Neural progenitor cell (in vitro differentiated cells): ENCODE measurements around the gene ATP13A4. TPM values are rescaled to one million over a fixed set of nuclear protein-coding genes. Genes with fewer than 3 reads are reported as not detected.

Source experiments
- DNase-seq: peaks from one replicate; pipeline ENCODE4 v3.0.0-alpha.2; 2016; ENCODE audit warnings: low spot score
- H2AFZ ChIP-seq: fragments of 200-600 bp; sonication (generic); replicated peaks from 2 replicates; pipeline ENCODE4 v1.6.1; 2016; ENCODE audit warnings: antibody characterized with exemption
- H3F3A ChIP-seq: fragments of 200-600 bp; sonication (generic); 2 replicates; pipeline ENCODE4 v1.6.1; 2016; ENCODE audit warnings: antibody characterized with exemption, low read depth
- H3K27ac ChIP-seq: fragments of 200-600 bp; sonication (generic); 2 replicates; pipeline ENCODE4 v1.5.1; 2016; ENCODE audit warnings: mild to moderate bottlenecking
- H3K27me3 ChIP-seq: fragments of 200-600 bp; sonication (generic); 2 replicates; pipeline ENCODE4 v1.6.1; 2016; ENCODE audit warnings: mild to moderate bottlenecking, moderate library complexity
- H3K36me3 ChIP-seq: fragments of 200-600 bp; sonication (generic); 2 replicates; pipeline ENCODE4 v1.5.1; 2016
- H3K4me1 ChIP-seq: fragments of 200-600 bp; sonication (generic); 2 replicates; pipeline ENCODE4 v1.6.1; 2016; ENCODE audit warnings: mixed run types
- H3K4me2 ChIP-seq: fragments of 200-600 bp; sonication (generic); 2 replicates; pipeline ENCODE4 v1.6.1; 2016
- H3K4me3 ChIP-seq: fragments of 200-600 bp; sonication (generic); 2 replicates; pipeline ENCODE4 v1.5.1; 2016
- H3K79me2 ChIP-seq: fragments of 200-600 bp; sonication (generic); 2 replicates; pipeline ENCODE4 v1.6.1; 2016; ENCODE audit warnings: low read depth
- H3K9ac ChIP-seq: fragments of 200-600 bp; sonication (generic); 2 replicates; pipeline ENCODE4 v1.6.1; 2016
- H3K9me3 ChIP-seq: fragments of 200-600 bp; sonication (generic); 2 replicates; pipeline ENCODE4 v1.5.1; 2016; ENCODE audit warnings: low read depth
- H4K20me1 ChIP-seq: fragments of 200-600 bp; sonication (generic); 2 replicates; pipeline ENCODE4 v1.6.1; 2016; ENCODE audit warnings: low read depth
- H3K27ac Mint-ChIP-seq: 3 replicates; pipeline ENCODE4 v1.8.0; 2021; ENCODE audit warnings: mixed read lengths
- H3K27me3 Mint-ChIP-seq: 2 replicates; pipeline ENCODE4 v1.8.0; 2022; ENCODE audit warnings: low read depth, mild to moderate bottlenecking, inconsistent platforms, moderate library complexity, mixed read lengths; ENCODE audit not compliant: insufficient read depth
- H3K36me3 Mint-ChIP-seq: 3 replicates; pipeline ENCODE4 v1.8.0; 2021; ENCODE audit warnings: mixed read lengths
- H3K4me1 Mint-ChIP-seq: 3 replicates; pipeline ENCODE4 v1.8.0; 2021; ENCODE audit warnings: mixed read lengths
- H3K4me3 Mint-ChIP-seq: 3 replicates; pipeline ENCODE4 v1.8.0; 2021; ENCODE audit warnings: mild to moderate bottlenecking, moderate library complexity, mixed read lengths
- H3K9me3 Mint-ChIP-seq: 3 replicates; pipeline ENCODE4 v1.8.0; 2020; ENCODE audit warnings: mixed read lengths
- EZH2 ChIP-seq: fragments of 200-600 bp; sonication (generic); IDR thresholded peaks from 2 replicates; pipeline ENCODE4 v1.6.1; 2017; ENCODE audit warnings: antibody characterized with exemption, mild to moderate bottlenecking, moderate library complexity
- EZH2phosphoT487 ChIP-seq: fragments of 200-600 bp; sonication (generic); IDR thresholded peaks from 2 replicates; pipeline ENCODE4 v1.6.1; 2017; ENCODE audit warnings: antibody characterized with exemption
- total RNA-seq: library from RNA; depleted of rRNA; stranded (reverse); fragments of >200 nt; gene quantifications from 2 replicates; pipeline ENCODE4 v1.2.3, GENCODE V29; 2015; ENCODE audit warnings: low replicate concordance
- TF ChIP-seq, protein P1 (sequence below): fragments of 200-600 bp; sonication (generic); IDR thresholded peaks from 2 replicates; pipeline ENCODE4 v1.5.1; 2017; ENCODE audit warnings: antibody characterized with exemption, mild to moderate bottlenecking

The ATP13A4 gene
- total RNA-seq, 1 donor from 2014 or later = 0.32 TPM

DNA sequence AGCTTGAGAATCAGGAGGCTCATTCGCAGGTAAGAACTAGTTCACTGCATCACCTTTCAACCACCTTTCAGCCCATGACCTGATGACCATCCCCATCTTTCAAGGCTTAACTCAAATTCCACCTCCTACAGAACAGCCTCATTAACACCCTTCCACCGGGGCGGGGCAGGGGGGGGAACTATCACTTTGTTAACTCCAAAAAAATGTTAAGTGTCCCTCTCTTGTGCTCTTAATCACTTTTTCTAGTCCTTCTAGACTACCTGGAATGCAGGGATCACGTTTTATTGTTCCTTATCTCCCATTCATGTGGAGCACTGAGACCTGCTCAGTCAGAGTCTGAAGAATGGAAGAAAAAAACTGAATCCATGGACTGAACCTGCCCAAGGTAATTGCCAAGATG is 51.8 kb downstream of the ATP13A4 start:
- no peak overlapping the region for H2AFZ ChIP-seq
- H3K9me3 Mint-ChIP-seq = no peaks in the 10 kb centered on the region
- no peak for DNase-seq
- no peaks in the 10 kb centered on the region for H3K36me3 ChIP-seq
- no peaks in the 10 kb centered on the region for H3K36me3 Mint-ChIP-seq
- H3K4me3 ChIP-seq = no peak overlapping the region
- TF ChIP-seq EZH2phosphoT487 = no peak
- H3K27ac Mint-ChIP-seq = no peak overlapping the region
- no peaks in the 10 kb centered on the region for H4K20me1 ChIP-seq
- no peaks in the 10 kb centered on the region for H3K27me3 ChIP-seq
- H3K4me2 ChIP-seq = no peak overlapping the region
- H3K9me3 ChIP-seq = no peaks in the 10 kb centered on the region
- no peaks in the 10 kb centered on the region for H3K79me2 ChIP-seq
- no peaks in the 10 kb centered on the region for H3K4me1 Mint-ChIP-seq
- no peak overlapping the region for H3K27ac ChIP-seq
- no peaks in the 10 kb centered on the region for H3K4me1 ChIP-seq
- no peaks in the 10 kb centered on the region for H3F3A ChIP-seq
- no peak overlapping the region for H3K4me3 Mint-ChIP-seq
- no peaks in the 10 kb centered on the region for H3K27me3 Mint-ChIP-seq
- no peak overlapping the region for H3K9ac ChIP-seq

DNA sequence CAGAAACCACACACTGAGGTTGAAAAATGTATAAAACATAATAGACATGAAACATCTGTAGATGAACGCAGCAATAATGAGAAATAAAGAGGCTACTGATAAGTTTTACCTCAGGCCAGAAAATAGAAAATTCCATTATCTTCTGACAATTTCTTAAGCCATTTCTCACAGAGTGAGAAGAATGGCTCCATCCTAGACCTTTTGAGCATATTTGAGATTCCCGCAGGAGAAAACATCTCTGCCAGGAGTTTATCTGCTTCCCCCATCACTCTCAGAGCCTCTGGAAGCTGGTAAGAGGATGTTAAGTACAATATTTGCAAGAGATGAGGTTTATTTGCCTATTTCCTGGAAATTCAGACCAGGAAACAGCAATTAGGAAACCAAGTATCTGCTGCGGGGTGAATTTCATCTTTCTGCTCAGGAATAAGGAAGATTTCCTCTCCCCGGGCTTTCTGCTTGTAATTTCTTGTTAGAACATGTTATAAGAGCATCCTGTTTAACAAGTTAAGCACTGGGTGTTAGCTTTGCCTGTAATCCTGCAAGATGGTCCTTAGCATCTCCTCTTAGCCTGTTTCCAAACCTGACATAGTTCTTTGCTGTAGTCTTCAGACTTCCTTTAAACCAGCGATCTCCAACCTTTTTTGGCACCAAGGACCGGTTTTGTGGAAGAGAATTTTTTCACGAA is 54.8 kb downstream of the ATP13A4 start:
- DNase-seq = no peak
- no peak overlapping the region for H3K27ac Mint-ChIP-seq
- Histone ChIP-seq H3K79me2 (no peaks in the 10 kb centered on the region), H3K9ac (no peak overlapping the region), H4K20me1 (no peaks in the 10 kb centered on the region), H3F3A (no peaks in the 10 kb centered on the region), H2AFZ (no peak overlapping the region), H3K27ac (no peak overlapping the region), H3K9me3 (no peaks in the 10 kb centered on the region), H3K4me3 (no peak overlapping the region), H3K4me2 (no peak overlapping the region), H3K36me3 (no peaks in the 10 kb centered on the region), H3K4me1 (no peaks in the 10 kb centered on the region), H3K27me3 (no peaks in the 10 kb centered on the region)
- TF ChIP-seq EZH2 (no peak), EZH2phosphoT487 (no peak)
- TF ChIP-seq, protein P1, sequence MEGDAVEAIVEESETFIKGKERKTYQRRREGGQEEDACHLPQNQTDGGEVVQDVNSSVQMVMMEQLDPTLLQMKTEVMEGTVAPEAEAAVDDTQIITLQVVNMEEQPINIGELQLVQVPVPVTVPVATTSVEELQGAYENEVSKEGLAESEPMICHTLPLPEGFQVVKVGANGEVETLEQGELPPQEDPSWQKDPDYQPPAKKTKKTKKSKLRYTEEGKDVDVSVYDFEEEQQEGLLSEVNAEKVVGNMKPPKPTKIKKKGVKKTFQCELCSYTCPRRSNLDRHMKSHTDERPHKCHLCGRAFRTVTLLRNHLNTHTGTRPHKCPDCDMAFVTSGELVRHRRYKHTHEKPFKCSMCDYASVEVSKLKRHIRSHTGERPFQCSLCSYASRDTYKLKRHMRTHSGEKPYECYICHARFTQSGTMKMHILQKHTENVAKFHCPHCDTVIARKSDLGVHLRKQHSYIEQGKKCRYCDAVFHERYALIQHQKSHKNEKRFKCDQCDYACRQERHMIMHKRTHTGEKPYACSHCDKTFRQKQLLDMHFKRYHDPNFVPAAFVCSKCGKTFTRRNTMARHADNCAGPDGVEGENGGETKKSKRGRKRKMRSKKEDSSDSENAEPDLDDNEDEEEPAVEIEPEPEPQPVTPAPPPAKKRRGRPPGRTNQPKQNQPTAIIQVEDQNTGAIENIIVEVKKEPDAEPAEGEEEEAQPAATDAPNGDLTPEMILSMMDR = no peak
- no peaks in the 10 kb centered on the region for H3K4me1 Mint-ChIP-seq
- no peaks in the 10 kb centered on the region for H3K9me3 Mint-ChIP-seq
- no peaks in the 10 kb centered on the region for H3K27me3 Mint-ChIP-seq
- H3K4me3 Mint-ChIP-seq = no peak overlapping the region
- H3K36me3 Mint-ChIP-seq = no peaks in the 10 kb centered on the region

DNA sequence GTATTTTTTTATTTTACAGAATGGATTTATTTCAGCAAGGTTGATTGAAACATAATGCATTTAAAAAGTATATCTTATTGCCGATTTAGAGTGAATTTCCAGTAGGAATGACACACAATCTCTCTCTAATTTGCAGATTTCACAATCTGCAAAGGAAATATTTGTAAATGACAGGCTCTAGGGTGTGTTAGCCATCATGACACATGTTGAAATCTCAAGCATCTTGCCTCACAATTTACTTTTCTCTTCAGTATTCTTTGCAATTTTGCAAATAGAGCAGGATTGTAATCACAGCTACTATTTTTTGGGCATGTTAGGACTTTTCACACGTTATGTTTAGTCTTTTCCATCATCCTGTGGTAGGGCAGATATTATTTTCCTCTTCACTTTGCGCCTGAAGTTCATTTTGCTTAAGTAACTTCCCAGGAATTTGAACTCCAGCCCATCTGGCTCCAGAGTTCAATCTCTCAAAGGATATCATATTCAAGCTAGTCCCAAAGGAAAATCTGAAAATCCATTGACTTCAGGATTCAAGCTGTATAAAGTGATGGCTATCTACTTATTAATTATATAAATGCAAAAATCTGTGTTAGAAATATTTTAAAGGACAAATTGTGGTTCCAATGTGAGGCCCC is 55.4 kb downstream of the ATP13A4 start:
- no peaks in the 10 kb centered on the region for H3K36me3 Mint-ChIP-seq

More for the DNA sequence above, 55.4 kb downstream of the ATP13A4 start:
- Histone ChIP-seq H4K20me1 (no peaks in the 10 kb centered on the region), H2AFZ (no peak overlapping the region), H3K27ac (no peak overlapping the region), H3K36me3 (no peaks in the 10 kb centered on the region), H3K4me1 (no peaks in the 10 kb centered on the region), H3K27me3 (no peaks in the 10 kb centered on the region), H3K4me2 (no peak overlapping the region), H3K9me3 (no peaks in the 10 kb centered on the region), H3K9ac (no peak overlapping the region), H3K4me3 (no peak overlapping the region), H3K79me2 (no peaks in the 10 kb centered on the region), H3F3A (no peaks in the 10 kb centered on the region)
- H3K4me1 Mint-ChIP-seq = no peaks in the 10 kb centered on the region
- TF ChIP-seq EZH2phosphoT487 = no peak
- no peak for TF ChIP-seq EZH2
- TF ChIP-seq, protein P1 = no peak
- no peaks in the 10 kb centered on the region for H3K27me3 Mint-ChIP-seq
- H3K9me3 Mint-ChIP-seq = no peaks in the 10 kb centered on the region
- no peak overlapping the region for H3K27ac Mint-ChIP-seq
- no peak overlapping the region for H3K4me3 Mint-ChIP-seq
- DNase-seq = no peak
